K562 (cell line): Measurements from ENCODE around the gene GABARAPL2. TPM values are rescaled to one million over a fixed set of nuclear protein-coding genes. Genes with fewer than 3 reads are reported as not detected.

Source experiments
- ATAC-seq: fragments of 200-7000 bp; cut with Tn5 transposase; 3 replicates; pipeline ENCODE4 v1.9.1; 2020; ENCODE audit warnings: moderate library complexity
- BruUV-seq: library from RNA; stranded (reverse); fragments of 400-500 nt; replicated peaks from 2 replicates; lab custom pipeline; 2021; lab: Mats Ljungman, UMichigan
- CTCF ChIA-PET: fragments of 300-600 bp; formaldehyde crosslinking; extraction: SDS; loops from one replicate; lab custom pipeline; 2021; ENCODE audit warnings: low intra/inter-chr PET ratio; lab: Yijun Ruan, JAX
- POLR2A ChIA-PET: fragments of 300-600, 350-650 bp; sonication (Branson Sonifier 250); formaldehyde crosslinking; extraction: SDS; loops from one replicate; lab custom pipeline; 2021; ENCODE audit warnings: antibody characterized with exemption, inconsistent platforms; lab: Yijun Ruan, JAX
- DNase-seq, 4 experiments: peaks; one replicate each; pipeline versions ENCODE4 v3.0.0 to v3.0.0-alpha.2; 2011 to 2018; ENCODE audit warnings: low spot score in 3 of 4, mixed read lengths in 3 of 4; ENCODE audit errors: extremely low read depth in 1 of 4
- FAIRE-seq: peaks from 2 replicates; lab custom pipeline; 2011; peaks lifted over from hg19 to GRCh38; lab: Jason Lieb, UNC
- H2AFZ ChIP-seq: 2 replicates; pipeline ENCODE4 v1.6.0; 2011; ENCODE audit warnings: low read depth, low read length, control low read depth, inconsistent platforms
- H3K27ac ChIP-seq: fragments of 200-600 bp; 3 replicates; pipeline ENCODE4 v1.8.0; 2011; ENCODE audit warnings: low read depth, mild to moderate bottlenecking, control low read depth, inconsistent platforms, low read length, moderate library complexity, mixed read lengths; ENCODE audit errors: extremely low read depth
- H3K27me3 ChIP-seq, 2 experiments: fragments of 300-600 bp in 1 of 2; 2 replicates in 1 of 2; 3 replicates in 1 of 2; pipeline versions ENCODE4 v1.6.0 to v1.8.0; 2011; ENCODE audit warnings: inconsistent platforms in 2 of 2, low read length in 2 of 2, mild to moderate bottlenecking in 1 of 2, mixed read lengths in 1 of 2, moderate library complexity in 1 of 2; ENCODE audit not compliant: control insufficient read depth in 2 of 2, insufficient read depth in 2 of 2
- H3K36me3 ChIP-seq: fragments of 300-600 bp; 3 replicates; pipeline ENCODE4 v1.8.0; 2011; ENCODE audit warnings: mild to moderate bottlenecking, low read length, inconsistent platforms; ENCODE audit not compliant: control insufficient read depth, insufficient read depth
- H3K4me1 ChIP-seq, 2 experiments: fragments of 200-600 bp in 1 of 2; replicated peaks in 1 of 2; 2 replicates in 1 of 2; 3 replicates in 1 of 2; pipeline versions ENCODE4 v1.5.1 to v1.8.0; 2011; ENCODE audit warnings: inconsistent platforms in 2 of 2, low read length in 2 of 2, mild to moderate bottlenecking in 1 of 2, mixed read lengths in 1 of 2, moderate library complexity in 1 of 2; ENCODE audit not compliant: control insufficient read depth in 2 of 2, insufficient read depth in 2 of 2
- H3K4me2 ChIP-seq: 2 replicates; pipeline ENCODE4 v1.6.1; 2011; ENCODE audit warnings: low read length, control low read depth, inconsistent platforms, mixed read lengths; ENCODE audit not compliant: insufficient read depth
- H3K4me3 ChIP-seq: fragments of 200-600 bp; sonication (generic), shearing (Covaris generic); 2 replicates; pipeline ENCODE4 v1.5.1; 2016; ENCODE audit warnings: control low read depth, inconsistent platforms
- H3K79me2 ChIP-seq: fragments of 200-600 bp; 3 replicates; pipeline ENCODE4 v1.8.0; 2011; ENCODE audit warnings: low read length, inconsistent platforms; ENCODE audit not compliant: control insufficient read depth, insufficient read depth
- H3K9ac ChIP-seq, 2 experiments: 2 replicates each; pipeline versions ENCODE4 v1.6.0 to v1.6.1; 2011; ENCODE audit warnings: low read depth in 2 of 2, low read length in 2 of 2, control low read depth in 1 of 2, inconsistent platforms in 1 of 2, mild to moderate bottlenecking in 1 of 2, mixed read lengths in 1 of 2; ENCODE audit not compliant: insufficient read depth in 1 of 2
- H3K9me1 ChIP-seq: one replicate; pipeline ENCODE4 v1.6.0; 2011; ENCODE audit warnings: inconsistent platforms, mild to moderate bottlenecking, low read length, moderate library complexity; ENCODE audit not compliant: control insufficient read depth, insufficient read depth
- H3K9me3 ChIP-seq: replicated peaks from 2 replicates; pipeline ENCODE4 v1.5.1; 2011; ENCODE audit warnings: low read depth, low read length, inconsistent platforms; ENCODE audit not compliant: control insufficient read depth, insufficient read depth
- H4K20me1 ChIP-seq: replicated peaks from 2 replicates; pipeline ENCODE4 v1.6.1; 2011; ENCODE audit warnings: low read length, inconsistent platforms, mixed read lengths; ENCODE audit not compliant: control insufficient read depth, insufficient read depth
- CTBP1 ChIP-seq: fragments of 450-650 bp; IDR thresholded peaks from 2 replicates; pipeline ENCODE4 v1.6.1; 2016; ENCODE audit warnings: borderline replicate concordance
- ETV6 ChIP-seq, 3 experiments: fragments of 150-350 bp in 1 of 3; sonication (generic) in 1 of 3; formaldehyde crosslinking in 1 of 3; IDR thresholded peaks; 2 replicates each; pipeline versions ENCODE4 v1.6.1 to v1.8.0; 2014 to 2022; ENCODE audit warnings: borderline replicate concordance in 2 of 3, low read depth in 2 of 3, antibody characterized with exemption in 1 of 3, low read length in 1 of 3, mild to moderate bottlenecking in 1 of 3, missing genetic modification reagents in 1 of 3
- SPI1 ChIP-seq: IDR thresholded peaks from 2 replicates; pipeline ENCODE4 v1.6.1; 2011; ENCODE audit warnings: low read depth, low read length, control low read depth, borderline replicate concordance
- SRF ChIP-seq, 2 experiments: fragments of 250-450, 450-650 bp in 1 of 2; sonication (Bioruptor Pico) in 1 of 2; sonication (generic) in 1 of 2; formaldehyde crosslinking; IDR thresholded peaks; 2 replicates each; pipeline versions ENCODE4 v1.5.0 to v1.5.1; 2020 to 2022; ENCODE audit warnings: mild to moderate bottlenecking in 1 of 2, missing genetic modification reagents in 1 of 2
- ZNF146 ChIP-seq: IDR thresholded peaks from one replicate; pipeline ENCODE4 v1.6.1; 2018; ENCODE audit warnings: missing compliant biosample characterization; ENCODE audit not compliant: unreplicated experiment
- WGBS: fragments of 100-300 bp; shearing (Covaris generic); methylation state at CpG from one replicate; pipeline ENCODE4 v1.1.6; 2016; ENCODE audit warnings: low coverage, mixed read lengths; ENCODE audit not compliant: insufficient coverage; ENCODE audit errors: missing lambda C conversion rate; 5-methylcytosine and 5-hydroxymethylcytosine counted together
- in situ Hi-C: fragments of 300-500 bp; cut with MboI; formaldehyde crosslinking; loops from 4 replicates; pipeline ENCODE4 v1.15.0; 2018; ENCODE audit warnings: inconsistent platforms, mixed read lengths
- intact Hi-C: fragments of 100-400 bp; cut with micrococcal nuclease; formaldehyde crosslinking; loops from 2 replicates; pipeline ENCODE4 v1.14.2; 2022
- polyA plus RNA-seq, 8 experiments: library from polyadenylated mRNA; depleted of rRNA in 4 of 8; stranded (reverse) in 5 of 8; unstranded in 3 of 8; fragments of >200 nt; fragmentation: Nextera tagmentation in 2 of 8; fragmentation: Illumina TruSeq in 1 of 8; extraction: Ambion mirVana in 2 of 8; extraction: Trizol in 1 of 8; gene quantifications; 2 replicates each; pipeline versions ENCODE4 v1.2.1 to v1.2.3, GENCODE V29; 2011 to 2014; ENCODE audit warnings: inconsistent platforms in 1 of 8, missing spikeins in 1 of 8
- total RNA-seq, 7 experiments: library from RNA; depleted of rRNA in 6 of 7; stranded (reverse); fragments of >200 nt in 6 of 7; fragmentation: Illumina TruSeq in 2 of 7; extraction: Trizol in 2 of 7; gene quantifications; 2 replicates each; pipeline versions ENCODE4 v1.2.1 to v1.2.3, GENCODE V29; 2011 to 2021; ENCODE audit warnings: low replicate concordance in 1 of 7
- TF ChIP-seq, protein P1 (sequence below): sonication (generic); formaldehyde crosslinking; IDR thresholded peaks from 2 replicates; pipeline ENCODE4 v1.9.0; 2022; ENCODE audit warnings: mild to moderate bottlenecking, missing genetic modification reagents
- TF ChIP-seq, protein P2 (sequence below): sonication (generic); IDR thresholded peaks from 2 replicates; pipeline ENCODE4 v1.6.1; 2016
- TF ChIP-seq, protein P3 (sequence below): fragments of 450-650 bp; formaldehyde crosslinking; IDR thresholded peaks from 2 replicates; pipeline ENCODE4 v1.4.0; 2022; ENCODE audit warnings: missing genetic modification characterization

GABARAPL2 gene
- total and polyA plus RNA-seq, 9 of the 15 experiments (the other 6 are each of a cell fraction or from before 2014, with no cell fraction given): 42.1 to 288 (median 91.8) TPM

DNA sequence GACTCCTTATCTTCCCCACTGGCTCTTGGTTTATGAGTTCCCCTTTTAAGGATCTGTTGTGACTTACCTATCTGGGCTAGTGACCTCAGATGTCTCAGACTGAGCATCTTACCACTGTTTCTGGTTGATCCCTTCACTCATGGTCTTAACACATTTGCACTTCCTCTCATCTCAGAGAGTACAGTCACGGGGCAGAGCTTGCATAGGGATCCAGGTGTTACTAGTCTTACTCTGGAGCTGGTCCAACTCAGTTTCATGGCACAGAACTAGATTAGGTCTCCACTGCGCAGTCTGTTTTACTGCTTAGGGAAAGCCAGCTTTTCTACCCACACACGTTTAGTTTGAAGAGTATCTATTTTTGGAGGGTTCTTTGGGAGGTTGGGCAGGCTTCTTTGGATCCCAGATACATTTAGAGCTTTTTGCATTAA lies 10.2 kb downstream of the GABARAPL2 start:
- Histone ChIP-seq H3K27ac (no peak overlapping the region), H3K4me2 (no peak overlapping the region), H3K4me3 (no peak overlapping the region), H4K20me1 (peaks cover 9% of the 10 kb centered on the region; the same call in 1 of the 2 replicates), H2AFZ (no peak overlapping the region), H3K9me1 (no peaks in the 10 kb centered on the region)
- 65% methylated on average over 3 of the region's 3 CpGs for WGBS
- no TSS peak for BruUV-seq
- TF ChIP-seq SRF (CRISPR knock-in tag; IDR thresholded peaks at IDR 0.05) (peak in 1 of 2 experiments; percentile 47; a peak in 1 of 4 replicates), CTBP1 (peak; percentile 64; the same call in 1 of the 2 replicates), ETV6 (IDR thresholded peaks at IDR 0.05; ENCODE audit: borderline replicate concordance in 1 of 2, low read depth in 2 of 2, low read length in 1 of 2) (no peak), ETV6 (CRISPR knock-in tag; IDR thresholded peaks at IDR 0.05; ENCODE audit: borderline replicate concordance) (no peak), SPI1 (peak; percentile 82; the same call in 1 of the 2 replicates), ZNF146 (no peak)
- TF ChIP-seq, protein P1, sequence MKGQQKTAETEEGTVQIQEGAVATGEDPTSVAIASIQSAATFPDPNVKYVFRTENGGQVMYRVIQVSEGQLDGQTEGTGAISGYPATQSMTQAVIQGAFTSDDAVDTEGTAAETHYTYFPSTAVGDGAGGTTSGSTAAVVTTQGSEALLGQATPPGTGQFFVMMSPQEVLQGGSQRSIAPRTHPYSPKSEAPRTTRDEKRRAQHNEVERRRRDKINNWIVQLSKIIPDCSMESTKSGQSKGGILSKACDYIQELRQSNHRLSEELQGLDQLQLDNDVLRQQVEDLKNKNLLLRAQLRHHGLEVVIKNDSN (CRISPR knock-in tag): no peak
- TF ChIP-seq, protein P2, sequence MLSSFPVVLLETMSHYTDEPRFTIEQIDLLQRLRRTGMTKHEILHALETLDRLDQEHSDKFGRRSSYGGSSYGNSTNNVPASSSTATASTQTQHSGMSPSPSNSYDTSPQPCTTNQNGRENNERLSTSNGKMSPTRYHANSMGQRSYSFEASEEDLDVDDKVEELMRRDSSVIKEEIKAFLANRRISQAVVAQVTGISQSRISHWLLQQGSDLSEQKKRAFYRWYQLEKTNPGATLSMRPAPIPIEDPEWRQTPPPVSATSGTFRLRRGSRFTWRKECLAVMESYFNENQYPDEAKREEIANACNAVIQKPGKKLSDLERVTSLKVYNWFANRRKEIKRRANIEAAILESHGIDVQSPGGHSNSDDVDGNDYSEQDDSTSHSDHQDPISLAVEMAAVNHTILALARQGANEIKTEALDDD: peak; percentile 74
- TF ChIP-seq, protein P3, sequence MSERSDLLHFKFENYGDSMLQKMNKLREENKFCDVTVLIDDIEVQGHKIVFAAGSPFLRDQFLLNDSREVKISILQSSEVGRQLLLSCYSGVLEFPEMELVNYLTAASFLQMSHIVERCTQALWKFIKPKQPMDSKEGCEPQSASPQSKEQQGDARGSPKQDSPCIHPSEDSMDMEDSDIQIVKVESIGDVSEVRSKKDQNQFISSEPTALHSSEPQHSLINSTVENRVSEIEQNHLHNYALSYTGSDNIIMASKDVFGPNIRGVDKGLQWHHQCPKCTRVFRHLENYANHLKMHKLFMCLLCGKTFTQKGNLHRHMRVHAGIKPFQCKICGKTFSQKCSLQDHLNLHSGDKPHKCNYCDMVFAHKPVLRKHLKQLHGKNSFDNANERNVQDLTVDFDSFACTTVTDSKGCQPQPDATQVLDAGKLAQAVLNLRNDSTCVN (CRISPR knock-in tag): no peak
- TF ChIP-seq, all 486 proteins: peak for 4
- ATAC-seq: peak; percentile 23; the same call in 2 of the 3 replicates
- H3K27me3 ChIP-seq: no peaks in the 10 kb centered on the region
- H3K4me1 ChIP-seq: peaks cover 15 to 20% of the 10 kb centered on the region in 2 experiments; a peak in 3 of 5 replicates
- peaks cover 11% of the 10 kb centered on the region; the same call in 1 of the 3 replicates for H3K79me2 ChIP-seq
- H3K9me3 ChIP-seq: no peaks in the 10 kb centered on the region
- POLR2A ChIA-PET: interaction anchor here (0.9 to 2.4 kb wide), 5 partner anchors 8 to 15 kb away, joined by 3 to 11 read pairs (median 4); partner anchors contain the start of gene GABARAPL2
- H3K9ac ChIP-seq: no peak overlapping the region
- in situ Hi-C loops (no loop called here), intact Hi-C loops (no loop called here)
- CTCF ChIA-PET: no interaction called here
- FAIRE-seq: peak; percentile 51
- DNase-seq: no peak
- H3K36me3 ChIP-seq: peaks cover 73% of the 10 kb centered on the region; the same call in 2 of the 3 replicates
